Prostate gland (tissue), 2 donors: ENCODE measurements around the gene CYBC1.

Experiments used
- CTCF ChIP-seq, 4 experiments: fragments of 200-600 bp in 2 of 4; fragments of 450-650 bp in 2 of 4; sonication (generic) in 2 of 4; IDR thresholded peaks; 1 replicate in 3 of 4; 2 replicates in 1 of 4; pipeline ENCODE4 v1.5.1; 2016 to 2019; ENCODE audit warnings: antibody characterized with exemption in 4 of 4, mild to moderate bottlenecking in 2 of 4, moderate library complexity in 2 of 4
- POLR2A ChIP-seq: fragments of 450-650 bp; IDR thresholded peaks from one replicate; pipeline ENCODE4 v1.6.1; 2016; ENCODE audit warnings: antibody characterized with exemption, mild to moderate bottlenecking
- POLR2AphosphoS5 ChIP-seq: sonication (generic); formaldehyde crosslinking; IDR thresholded peaks from one replicate; pipeline ENCODE4 v1.6.1; 2017; ENCODE audit warnings: antibody characterized with exemption

GRCh38 chr17:82449131-82449882, 1.2 kb downstream of the CYBC1 start:
- TF ChIP-seq CTCF (IDR thresholded peaks at IDR 0.05) (no peak), POLR2A (no peak), POLR2AphosphoS5 (no peak)
